ENCODE measurements around the gene TRIO.

TRIO gene

GRCh38 chr5:14168144-14168792, 25.1 kb downstream of the TRIO start:
- no peak for DNase-seq (ENCODE audit: low read depth in 2 of 2)

- no peak for DNase-seq (ENCODE audit: low read depth in 2 of 2)
Observed at GRCh38 chr5:14168793-14169262, 25.7 kb downstream of the TRIO start.

- DNase-seq (ENCODE audit: low read depth in 2 of 2), result no peak
Observed at GRCh38 chr5:14171046-14171445, 27.9 kb downstream of the TRIO start.

GRCh38 chr5:14171621-14172020, 28.5 kb downstream of the TRIO start:
- DNase-seq (ENCODE audit: low read depth in 2 of 2), result no peak

GRCh38 chr5:14172149-14172795, 29.1 kb downstream of the TRIO start:
- DNase-seq (ENCODE audit: low read depth in 2 of 2), result no peak

GRCh38 chr5:14173377-14174229, 30.5 kb downstream of the TRIO start:
- DNase-seq (ENCODE audit: low read depth in 2 of 2), result no peak

GRCh38 chr5:14174230-14174636, 31.1 kb downstream of the TRIO start:
- DNase-seq (ENCODE audit: low read depth in 2 of 2), result no peak

- no peak for DNase-seq (ENCODE audit: low read depth in 2 of 2)
Observed at GRCh38 chr5:14175381-14175780, 32.2 kb downstream of the TRIO start.

GRCh38 chr5:14176888-14177287, 33.7 kb downstream of the TRIO start:
- no peak for DNase-seq (ENCODE audit: low read depth in 2 of 2)

GRCh38 chr5:14177634-14178033, 34.5 kb downstream of the TRIO start:
- DNase-seq (ENCODE audit: low read depth in 2 of 2), result no peak

GRCh38 chr5:14178091-14178490, 34.9 kb downstream of the TRIO start:
- no peak for DNase-seq (ENCODE audit: low read depth in 2 of 2)

- DNase-seq (ENCODE audit: low read depth in 2 of 2), result no peak
Observed at GRCh38 chr5:14178671-14179211, 35.6 kb downstream of the TRIO start.

- no peak for DNase-seq (ENCODE audit: low read depth in 2 of 2)
Observed at GRCh38 chr5:14179446-14179845, 36.3 kb downstream of the TRIO start.

- DNase-seq (ENCODE audit: low read depth in 2 of 2), result no peak
Observed at GRCh38 chr5:14180437-14180836, 37.3 kb downstream of the TRIO start.

- DNase-seq (ENCODE audit: low read depth in 2 of 2), result no peak
Observed at GRCh38 chr5:14181299-14181968, 38.3 kb downstream of the TRIO start.

GRCh38 chr5:14182761-14183160, 39.6 kb downstream of the TRIO start:
- DNase-seq (ENCODE audit: low read depth in 2 of 2), result no peak

- DNase-seq (ENCODE audit: low read depth in 2 of 2), result no peak
Observed at GRCh38 chr5:14183187-14183939, 40.2 kb downstream of the TRIO start.

- no peak for DNase-seq (ENCODE audit: low read depth in 2 of 2)
Observed at GRCh38 chr5:14184082-14184481, 40.9 kb downstream of the TRIO start.

- no peak for DNase-seq (ENCODE audit: low read depth in 2 of 2)
Observed at GRCh38 chr5:14184725-14185124, 41.6 kb downstream of the TRIO start.

GRCh38 chr5:14185326-14186058, 42.4 kb downstream of the TRIO start:
- no peak for DNase-seq (ENCODE audit: low read depth in 2 of 2)

All from fibroblast of skin of left quadriceps (primary cell).